ENCODE measurements around the gene DDX4.

The DDX4 gene

DNA sequence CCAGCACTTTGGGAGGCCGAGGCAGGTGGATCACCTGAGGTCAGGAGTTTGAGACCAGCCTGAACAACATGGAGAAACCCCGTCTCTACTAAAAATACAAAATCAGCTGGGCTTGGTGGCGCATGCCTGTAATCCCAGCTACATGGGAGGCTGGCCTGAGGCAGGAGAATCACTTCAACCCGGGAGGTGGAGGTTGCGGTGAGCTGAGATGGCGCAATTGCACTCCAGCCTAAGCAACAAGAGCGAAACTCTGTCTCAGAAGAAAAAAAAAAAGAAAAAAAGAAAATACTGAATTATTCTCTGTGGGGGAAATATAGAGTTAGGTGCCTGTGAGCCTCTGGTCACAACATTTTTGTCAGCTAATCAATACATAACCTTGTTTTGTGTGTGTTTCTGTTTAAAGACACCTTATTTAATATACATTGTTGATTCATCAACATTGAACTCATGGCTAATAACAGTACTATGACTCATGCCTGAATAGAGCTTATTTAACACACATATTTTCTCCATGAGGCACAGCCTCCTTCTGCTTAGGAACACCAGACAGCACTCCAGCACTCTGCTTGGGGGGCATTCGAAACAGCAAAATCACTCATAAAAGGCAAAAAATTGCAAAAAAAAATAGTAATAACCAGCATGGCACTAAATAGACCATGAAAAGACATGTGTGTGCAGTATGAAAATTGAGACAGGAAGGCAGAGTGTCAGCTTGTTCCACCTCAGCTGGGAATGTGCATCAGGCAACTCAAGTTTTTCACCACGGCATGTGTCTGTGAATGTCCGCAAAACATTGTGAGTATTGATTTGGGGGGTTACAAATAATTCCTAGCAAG is 113.2 kb downstream of the DDX4 start, which contains the start of gene IL31RA:
Gene IL31RA (plus strand): TSS at position 519 of the 836 bp plus-strand sequence. CDS start 214 bp downstream, at position 733.
- TF ChIP-seq, protein P1, sequence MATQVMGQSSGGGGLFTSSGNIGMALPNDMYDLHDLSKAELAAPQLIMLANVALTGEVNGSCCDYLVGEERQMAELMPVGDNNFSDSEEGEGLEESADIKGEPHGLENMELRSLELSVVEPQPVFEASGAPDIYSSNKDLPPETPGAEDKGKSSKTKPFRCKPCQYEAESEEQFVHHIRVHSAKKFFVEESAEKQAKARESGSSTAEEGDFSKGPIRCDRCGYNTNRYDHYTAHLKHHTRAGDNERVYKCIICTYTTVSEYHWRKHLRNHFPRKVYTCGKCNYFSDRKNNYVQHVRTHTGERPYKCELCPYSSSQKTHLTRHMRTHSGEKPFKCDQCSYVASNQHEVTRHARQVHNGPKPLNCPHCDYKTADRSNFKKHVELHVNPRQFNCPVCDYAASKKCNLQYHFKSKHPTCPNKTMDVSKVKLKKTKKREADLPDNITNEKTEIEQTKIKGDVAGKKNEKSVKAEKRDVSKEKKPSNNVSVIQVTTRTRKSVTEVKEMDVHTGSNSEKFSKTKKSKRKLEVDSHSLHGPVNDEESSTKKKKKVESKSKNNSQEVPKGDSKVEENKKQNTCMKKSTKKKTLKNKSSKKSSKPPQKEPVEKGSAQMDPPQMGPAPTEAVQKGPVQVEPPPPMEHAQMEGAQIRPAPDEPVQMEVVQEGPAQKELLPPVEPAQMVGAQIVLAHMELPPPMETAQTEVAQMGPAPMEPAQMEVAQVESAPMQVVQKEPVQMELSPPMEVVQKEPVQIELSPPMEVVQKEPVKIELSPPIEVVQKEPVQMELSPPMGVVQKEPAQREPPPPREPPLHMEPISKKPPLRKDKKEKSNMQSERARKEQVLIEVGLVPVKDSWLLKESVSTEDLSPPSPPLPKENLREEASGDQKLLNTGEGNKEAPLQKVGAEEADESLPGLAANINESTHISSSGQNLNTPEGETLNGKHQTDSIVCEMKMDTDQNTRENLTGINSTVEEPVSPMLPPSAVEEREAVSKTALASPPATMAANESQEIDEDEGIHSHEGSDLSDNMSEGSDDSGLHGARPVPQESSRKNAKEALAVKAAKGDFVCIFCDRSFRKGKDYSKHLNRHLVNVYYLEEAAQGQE (IDR thresholded peaks at IDR 0.05; ENCODE audit: insufficient read depth in 1 of 2, low read depth in 2 of 2, low read length in 2 of 2): no peak
- peak; percentile 79; the same call in 1 of the 2 replicates for TF ChIP-seq SIN3A (IDR thresholded peaks at IDR 0.05; ENCODE audit: borderline replicate concordance, insufficient read depth, low read length)
- TF ChIP-seq FOXP2 (optimal IDR thresholded peaks at IDR 0.05; ENCODE audit: borderline replicate concordance, extremely low read depth, extremely low read length, insufficient read depth): no peak
- TF ChIP-seq TAF1 (IDR thresholded peaks at IDR 0.05; ENCODE audit: borderline replicate concordance, insufficient read depth, low read length): no peak
- peak; percentile 26; the same call in 1 of the 2 replicates for TF ChIP-seq POLR2AphosphoS5 (IDR thresholded peaks at IDR 0.05; ENCODE audit: low read depth, low read length)

DNA sequence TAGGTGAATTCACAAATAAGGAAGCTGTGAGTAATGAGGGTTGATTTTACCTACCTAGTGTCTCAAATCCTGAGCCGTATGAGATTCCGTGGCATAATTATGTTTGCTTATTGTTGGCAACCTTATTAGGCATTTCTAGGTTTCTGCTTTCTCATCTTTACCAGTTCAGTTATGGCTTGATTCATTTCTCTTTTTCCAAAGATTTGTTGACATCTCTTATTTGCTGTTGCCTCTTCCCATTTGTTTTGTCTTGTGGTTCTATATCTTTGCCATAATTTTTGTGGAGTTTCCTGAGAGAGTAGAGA is 113.8 kb downstream of the DDX4 start:
- TF ChIP-seq FOXP2 (optimal IDR thresholded peaks at IDR 0.05; ENCODE audit: borderline replicate concordance, extremely low read depth, extremely low read length, insufficient read depth): no peak

DNA sequence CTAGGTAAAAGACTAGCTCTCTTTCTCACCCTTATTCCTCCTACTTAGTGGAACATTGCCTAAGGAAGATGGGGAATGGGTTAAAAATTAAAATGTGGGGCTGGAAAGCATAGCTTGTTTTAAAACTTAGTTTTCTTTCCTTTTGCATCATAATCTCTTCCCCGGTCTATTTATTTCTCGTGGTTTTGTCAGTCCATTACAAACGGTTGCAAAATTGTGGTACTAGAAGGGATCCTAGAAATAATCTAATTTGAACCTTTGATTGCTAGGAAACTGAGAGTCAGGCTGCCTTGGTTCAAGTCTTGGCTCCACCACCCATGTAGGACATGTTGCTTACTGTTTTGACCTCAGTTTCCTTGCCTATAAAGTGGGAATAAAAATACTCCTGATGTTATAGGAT is 114.6 kb downstream of the DDX4 start:
- TF ChIP-seq, protein P1 (IDR thresholded peaks at IDR 0.05; ENCODE audit: insufficient read depth in 1 of 2, low read depth in 2 of 2, low read length in 2 of 2): no peak
- no peak for TF ChIP-seq POLR2AphosphoS5 (IDR thresholded peaks at IDR 0.05; ENCODE audit: low read depth, low read length)

DNA sequence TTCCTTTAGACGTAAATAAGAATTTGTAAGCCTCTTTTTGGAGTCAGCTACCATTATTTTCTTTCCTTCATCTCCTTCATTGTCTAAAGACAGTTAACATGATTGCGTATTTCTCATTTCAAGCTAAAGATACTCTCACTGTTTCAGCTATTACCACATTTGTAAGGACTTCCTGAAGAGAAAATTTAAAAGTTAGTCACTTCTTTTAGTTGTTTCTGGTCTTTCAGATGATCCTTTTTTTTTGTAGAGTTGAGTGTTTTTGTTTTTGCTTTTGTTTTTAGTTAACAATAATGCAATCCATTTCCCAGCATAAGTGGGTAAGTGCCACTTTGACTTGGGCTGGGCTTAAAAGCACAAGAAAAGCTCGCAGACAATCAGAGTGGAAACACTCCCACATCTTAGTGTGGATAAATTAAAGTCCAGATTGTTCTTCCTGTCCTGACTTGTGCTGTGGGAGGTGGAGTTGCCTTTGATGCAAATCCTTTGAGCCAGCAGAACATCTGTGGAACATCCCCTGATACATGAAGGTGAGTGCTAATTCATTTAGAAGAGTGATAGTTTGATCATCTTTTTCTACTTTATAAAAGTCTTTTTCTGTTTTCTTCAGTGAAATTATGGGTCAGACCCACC is 115.3 kb downstream of the DDX4 start:
- TF ChIP-seq, protein P1 (IDR thresholded peaks at IDR 0.05; ENCODE audit: insufficient read depth in 1 of 2, low read depth in 2 of 2, low read length in 2 of 2): no peak
- TF ChIP-seq SIN3A (IDR thresholded peaks at IDR 0.05; ENCODE audit: borderline replicate concordance, insufficient read depth, low read length) (peak; percentile 61; the same call in 1 of the 2 replicates), TAF1 (IDR thresholded peaks at IDR 0.05; ENCODE audit: borderline replicate concordance, insufficient read depth, low read length) (peak; percentile 54; the same call in 1 of the 2 replicates)

DNA sequence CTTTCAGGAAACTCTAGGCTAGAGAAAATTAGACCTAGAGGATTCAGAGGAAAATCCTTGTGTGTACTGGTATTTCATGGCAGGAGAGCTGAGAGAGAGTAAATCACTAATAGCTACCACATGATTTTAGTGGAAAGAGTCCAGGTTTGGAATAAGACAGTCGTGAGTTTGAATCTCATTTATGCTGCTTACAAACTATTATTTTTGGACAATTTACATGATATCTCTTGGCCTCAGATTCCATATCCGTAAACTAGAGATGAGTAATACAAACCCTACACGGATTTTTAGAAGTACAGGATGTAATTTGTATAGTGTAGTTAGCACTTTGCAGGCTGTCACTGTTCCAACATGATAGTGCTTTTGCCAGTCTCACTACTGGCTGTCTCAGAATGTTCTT is 116.0 kb downstream of the DDX4 start:
- TF ChIP-seq FOXP2 (optimal IDR thresholded peaks at IDR 0.05; ENCODE audit: borderline replicate concordance, extremely low read depth, extremely low read length, insufficient read depth) (no peak), SIN3A (IDR thresholded peaks at IDR 0.05; ENCODE audit: borderline replicate concordance, insufficient read depth, low read length) (no peak), TAF1 (IDR thresholded peaks at IDR 0.05; ENCODE audit: borderline replicate concordance, insufficient read depth, low read length) (no peak), POLR2AphosphoS5 (IDR thresholded peaks at IDR 0.05; ENCODE audit: low read depth, low read length) (no peak)
- TF ChIP-seq, protein P1 (IDR thresholded peaks at IDR 0.05; ENCODE audit: insufficient read depth in 1 of 2, low read depth in 2 of 2, low read length in 2 of 2): no peak

Data from PFSK-1 (cell line).